Measurements from ENCODE around the gene SLC22A2. TPM values are rescaled to one million over a fixed set of nuclear protein-coding genes. Genes with fewer than 3 reads are reported as not detected.
A peak's percentile ranks its signal among the peaks of the same experiment; 100 is the strongest.

Gene SLC22A2
- total and polyA plus RNA-seq, 2 of the 13 experiments (the other 11 are each of a cell fraction or from before 2014, with no cell fraction given): not detected

DNA sequence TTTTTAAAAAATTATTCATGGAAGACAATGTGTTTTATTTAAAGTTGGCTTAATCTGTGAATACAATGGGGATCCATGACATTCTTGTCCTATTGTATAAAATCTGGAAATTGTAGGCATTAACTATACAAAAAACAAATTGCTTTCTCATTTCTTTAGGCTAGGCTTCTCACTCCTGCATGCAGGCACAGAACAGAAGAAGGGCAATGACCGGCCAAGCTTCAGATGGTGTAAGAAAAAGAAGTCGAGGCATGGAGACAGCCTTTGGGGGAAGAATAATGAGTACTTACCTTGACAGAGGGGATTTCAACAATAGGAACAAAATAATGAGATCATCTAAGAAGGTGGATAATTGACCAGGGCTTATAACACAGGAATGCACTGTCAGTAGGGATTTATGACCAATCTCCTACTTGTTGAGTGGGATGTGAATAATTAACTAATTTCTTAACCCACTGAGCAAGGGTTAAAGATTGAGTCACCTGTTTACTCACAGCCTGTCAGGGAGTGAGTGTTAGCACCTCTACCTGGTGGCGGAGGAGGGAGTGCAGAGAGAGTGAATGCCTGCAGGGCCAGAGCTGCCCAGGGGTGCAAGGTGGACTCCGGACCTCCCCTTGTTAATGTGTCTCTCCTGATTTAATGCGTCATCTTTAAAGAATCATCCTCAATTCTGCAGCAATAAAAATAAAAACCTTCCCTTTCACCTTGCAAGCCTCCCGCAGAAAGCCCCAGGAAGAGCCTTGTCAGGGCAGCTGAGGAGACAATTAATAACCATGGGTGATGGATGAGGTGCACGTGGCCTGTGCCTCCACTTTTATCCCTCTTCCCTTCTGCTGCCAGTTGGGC lies 3.9 kb downstream of the SLC22A2 start (continued):
- TF ChIP-seq NFE2L1 (CRISPR knock-in tag; IDR thresholded peaks at IDR 0.05; ENCODE audit: borderline replicate concordance) (no peak), HNF4G (IDR thresholded peaks at IDR 0.05; ENCODE audit: borderline replicate concordance, low read depth, low read length) (peak; percentile 72; the same call in 1 of the 2 replicates), HNF4G (CRISPR knock-in tag; IDR thresholded peaks at IDR 0.05; ENCODE audit: borderline replicate concordance, low read depth) (peak; percentile 66; the same call in 1 of the 2 replicates), ZNF235 (CRISPR knock-in tag; IDR thresholded peaks at IDR 0.05; ENCODE audit: borderline replicate concordance) (no peak), GABPB1 (CRISPR knock-in tag; IDR thresholded peaks at IDR 0.05) (0 out of 2 replicates have a peak, but pooled peaks have one; percentile 28), ZNF792 (CRISPR knock-in tag; IDR thresholded peaks at IDR 0.05) (peak; percentile 61; the same call in 1 of the 2 replicates), ZNF501 (CRISPR knock-in tag; IDR thresholded peaks at IDR 0.05) (peak; percentile 52; the same call in 1 of the 2 replicates), CEBPB (IDR thresholded peaks at IDR 0.05; ENCODE audit: borderline replicate concordance, low read depth, low read length) (peak; percentile 75; the same call in 1 of the 2 replicates), JUN (CRISPR knock-in tag; IDR thresholded peaks at IDR 0.05) (peak; percentile 97), GABPA (IDR thresholded peaks at IDR 0.05; ENCODE audit: low read depth, low read length) (no peak), GABPA (CRISPR knock-in tag; IDR thresholded peaks at IDR 0.05; ENCODE audit: low read depth) (0 out of 2 replicates have a peak, but pooled peaks have one; percentile 39), FOXA3 (CRISPR knock-in tag; IDR thresholded peaks at IDR 0.05) (peak; percentile 92), NCOR1 (IDR thresholded peaks at IDR 0.05; ENCODE audit: borderline replicate concordance, low read length) (peak; percentile 56; the same call in 1 of the 2 replicates), ZNF431 (CRISPR knock-in tag; IDR thresholded peaks at IDR 0.05; ENCODE audit: borderline replicate concordance, low read depth) (peak; percentile 87; the same call in 1 of the 2 replicates), ZSCAN31 (CRISPR knock-in tag; IDR thresholded peaks at IDR 0.05; ENCODE audit: low read depth) (no peak), CBX5 (CRISPR knock-in tag; IDR thresholded peaks at IDR 0.05; ENCODE audit: borderline replicate concordance) (no peak; the same call in 1 of the 2 replicates), MIXL1 (CRISPR knock-in tag; IDR thresholded peaks at IDR 0.05) (peak; percentile 97), EED (CRISPR knock-in tag; IDR thresholded peaks at IDR 0.05) (no peak)
- TF ChIP-seq, protein P1, sequence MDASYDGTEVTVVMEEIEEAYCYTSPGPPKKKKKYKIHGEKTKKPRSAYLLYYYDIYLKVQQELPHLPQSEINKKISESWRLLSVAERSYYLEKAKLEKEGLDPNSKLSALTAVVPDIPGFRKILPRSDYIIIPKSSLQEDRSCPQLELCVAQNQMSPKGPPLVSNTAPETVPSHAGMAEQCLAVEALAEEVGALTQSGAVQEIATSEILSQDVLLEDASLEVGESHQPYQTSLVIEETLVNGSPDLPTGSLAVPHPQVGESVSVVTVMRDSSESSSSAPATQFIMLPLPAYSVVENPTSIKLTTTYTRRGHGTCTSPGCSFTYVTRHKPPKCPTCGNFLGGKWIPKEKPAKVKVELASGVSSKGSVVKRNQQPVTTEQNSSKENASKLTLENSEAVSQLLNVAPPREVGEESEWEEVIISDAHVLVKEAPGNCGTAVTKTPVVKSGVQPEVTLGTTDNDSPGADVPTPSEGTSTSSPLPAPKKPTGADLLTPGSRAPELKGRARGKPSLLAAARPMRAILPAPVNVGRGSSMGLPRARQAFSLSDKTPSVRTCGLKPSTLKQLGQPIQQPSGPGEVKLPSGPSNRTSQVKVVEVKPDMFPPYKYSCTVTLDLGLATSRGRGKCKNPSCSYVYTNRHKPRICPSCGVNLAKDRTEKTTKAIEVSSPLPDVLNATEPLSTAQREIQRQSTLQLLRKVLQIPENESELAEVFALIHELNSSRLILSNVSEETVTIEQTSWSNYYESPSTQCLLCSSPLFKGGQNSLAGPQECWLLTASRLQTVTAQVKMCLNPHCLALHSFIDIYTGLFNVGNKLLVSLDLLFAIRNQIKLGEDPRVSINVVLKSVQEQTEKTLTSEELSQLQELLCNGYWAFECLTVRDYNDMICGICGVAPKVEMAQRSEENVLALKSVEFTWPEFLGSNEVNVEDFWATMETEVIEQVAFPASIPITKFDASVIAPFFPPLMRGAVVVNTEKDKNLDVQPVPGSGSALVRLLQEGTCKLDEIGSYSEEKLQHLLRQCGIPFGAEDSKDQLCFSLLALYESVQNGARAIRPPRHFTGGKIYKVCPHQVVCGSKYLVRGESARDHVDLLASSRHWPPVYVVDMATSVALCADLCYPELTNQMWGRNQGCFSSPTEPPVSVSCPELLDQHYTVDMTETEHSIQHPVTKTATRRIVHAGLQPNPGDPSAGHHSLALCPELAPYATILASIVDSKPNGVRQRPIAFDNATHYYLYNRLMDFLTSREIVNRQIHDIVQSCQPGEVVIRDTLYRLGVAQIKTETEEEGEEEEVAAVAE (CRISPR knock-in tag; IDR thresholded peaks at IDR 0.05; ENCODE audit: borderline replicate concordance): peak; percentile 77; the same call in 1 of the 2 replicates
- TF ChIP-seq, protein P2, sequence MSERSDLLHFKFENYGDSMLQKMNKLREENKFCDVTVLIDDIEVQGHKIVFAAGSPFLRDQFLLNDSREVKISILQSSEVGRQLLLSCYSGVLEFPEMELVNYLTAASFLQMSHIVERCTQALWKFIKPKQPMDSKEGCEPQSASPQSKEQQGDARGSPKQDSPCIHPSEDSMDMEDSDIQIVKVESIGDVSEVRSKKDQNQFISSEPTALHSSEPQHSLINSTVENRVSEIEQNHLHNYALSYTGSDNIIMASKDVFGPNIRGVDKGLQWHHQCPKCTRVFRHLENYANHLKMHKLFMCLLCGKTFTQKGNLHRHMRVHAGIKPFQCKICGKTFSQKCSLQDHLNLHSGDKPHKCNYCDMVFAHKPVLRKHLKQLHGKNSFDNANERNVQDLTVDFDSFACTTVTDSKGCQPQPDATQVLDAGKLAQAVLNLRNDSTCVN (CRISPR knock-in tag; IDR thresholded peaks at IDR 0.05; ENCODE audit: borderline replicate concordance): no peak
- TF ChIP-seq, protein P3, sequence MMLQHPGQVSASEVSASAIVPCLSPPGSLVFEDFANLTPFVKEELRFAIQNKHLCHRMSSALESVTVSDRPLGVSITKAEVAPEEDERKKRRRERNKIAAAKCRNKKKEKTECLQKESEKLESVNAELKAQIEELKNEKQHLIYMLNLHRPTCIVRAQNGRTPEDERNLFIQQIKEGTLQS (CRISPR knock-in tag; IDR thresholded peaks at IDR 0.05): peak; percentile 87
- TF ChIP-seq, protein P4, sequence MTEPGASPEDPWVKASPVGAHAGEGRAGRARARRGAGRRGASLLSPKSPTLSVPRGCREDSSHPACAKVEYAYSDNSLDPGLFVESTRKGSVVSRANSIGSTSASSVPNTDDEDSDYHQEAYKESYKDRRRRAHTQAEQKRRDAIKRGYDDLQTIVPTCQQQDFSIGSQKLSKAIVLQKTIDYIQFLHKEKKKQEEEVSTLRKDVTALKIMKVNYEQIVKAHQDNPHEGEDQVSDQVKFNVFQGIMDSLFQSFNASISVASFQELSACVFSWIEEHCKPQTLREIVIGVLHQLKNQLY (CRISPR knock-in tag; IDR thresholded peaks at IDR 0.05): peak; percentile 56; the same call in 1 of the 2 replicates
- TF ChIP-seq, protein P5, sequence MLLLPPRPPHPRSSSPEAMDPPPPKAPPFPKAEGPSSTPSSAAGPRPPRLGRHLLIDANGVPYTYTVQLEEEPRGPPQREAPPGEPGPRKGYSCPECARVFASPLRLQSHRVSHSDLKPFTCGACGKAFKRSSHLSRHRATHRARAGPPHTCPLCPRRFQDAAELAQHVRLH (CRISPR knock-in tag; IDR thresholded peaks at IDR 0.05; ENCODE audit: borderline replicate concordance, low read depth): peak; percentile 62; the same call in 1 of the 2 replicates

Measured in HepG2 (cell line).